HG03097 (cell line): ENCODE measurements around the gene TMEM171.

Source experiments
- ATAC-seq: cut with Tn5 transposase; IDR thresholded peaks from one replicate; pipeline ENCODE4 v1.9.1; 2021; ENCODE audit not compliant: unreplicated experiment, low FRiP score

Gene TMEM171

GRCh38 chr5:73118391-73118973 is 1.9 kb upstream of the TMEM171 start:
- no peak for ATAC-seq

- ATAC-seq: no peak
Observed at GRCh38 chr5:73119451-73120157, 771 bp upstream of the TMEM171 start.

- no peak for ATAC-seq
Observed at GRCh38 chr5:73121119-73121463, 716 bp downstream of the TMEM171 start.

- no peak for ATAC-seq
Observed at GRCh38 chr5:73122875-73123810, 2.8 kb downstream of the TMEM171 start.

GRCh38 chr5:73125289-73125688 is 4.9 kb downstream of the TMEM171 start:
- ATAC-seq: no peak

- ATAC-seq: no peak
Observed at GRCh38 chr5:73126381-73126780, 6.0 kb downstream of the TMEM171 start.

- ATAC-seq: no peak
Observed at GRCh38 chr5:73126957-73127356, 6.6 kb downstream of the TMEM171 start.

GRCh38 chr5:73129143-73129542 is 8.8 kb downstream of the TMEM171 start:
- no peak for ATAC-seq

- no peak for ATAC-seq
Observed at GRCh38 chr5:73130811-73131210, 10.4 kb downstream of the TMEM171 start.

GRCh38 chr5:73131711-73132425 is 11.5 kb downstream of the TMEM171 start:
- ATAC-seq: no peak

- no peak for ATAC-seq
Observed at GRCh38 chr5:73132759-73133158, 12.4 kb downstream of the TMEM171 start.

- no peak for ATAC-seq
Observed at GRCh38 chr5:73135021-73135420, 14.6 kb downstream of the TMEM171 start.

- ATAC-seq: no peak
Observed at GRCh38 chr5:73135429-73136054, 15.2 kb downstream of the TMEM171 start.

GRCh38 chr5:73136055-73136562 is 15.7 kb downstream of the TMEM171 start:
- ATAC-seq: no peak

GRCh38 chr5:73137563-73138530 is 17.5 kb downstream of the TMEM171 start:
- no peak for ATAC-seq

- no peak for ATAC-seq
Observed at GRCh38 chr5:73139485-73139884, 19.1 kb downstream of the TMEM171 start.

GRCh38 chr5:73140801-73141200 is 20.4 kb downstream of the TMEM171 start:
- no peak for ATAC-seq

GRCh38 chr5:73142035-73142434 is 21.7 kb downstream of the TMEM171 start:
- ATAC-seq: no peak

- no peak for ATAC-seq
Observed at GRCh38 chr5:73143716-73144115, 23.3 kb downstream of the TMEM171 start.
